ENCODE measurements around the gene VPS37C. TPM values are rescaled to one million over a fixed set of nuclear protein-coding genes. Genes with fewer than 3 reads are reported as not detected.

VPS37C gene
- polyA plus RNA-seq, 2 of the 4 experiments (the other 2 are of a cell fraction): 8.9 to 11.3 TPM

GRCh38 chr11:61113201-61113600 is 48.0 kb downstream of the VPS37C start:
- Histone ChIP-seq H3K4me3 (no peak overlapping the region), H3K27ac (no peak overlapping the region), H3K4me1 (no peaks in the 10 kb centered on the region), H3K4me2 (no peak overlapping the region), H3K9me3 (no peaks in the 10 kb centered on the region)
- ChIA-PET CTCF (interaction anchor here (0.6 to 3.7 kb wide), 3 partner anchors 16 to 23 kb away, joined by 3 to 24 read pairs (median 3); no protein-coding TSS in a partner anchor), POLR2A (no interaction called here)
- 89% methylated on average over 7 of the region's 9 CpGs for WGBS (ENCODE audit: missing lambda C conversion rate)
- TF ChIP-seq RFX5 (IDR thresholded peaks at IDR 0.05): no peak
- no peak for TF ChIP-seq NFE2L2 (conservative IDR thresholded peaks at IDR 0.05; ENCODE audit: low read length)
- TF ChIP-seq CBX2 (IDR thresholded peaks at IDR 0.05; ENCODE audit: borderline replicate concordance, low read depth): no peak
- TF ChIP-seq MAFK (IDR thresholded peaks at IDR 0.05; ENCODE audit: partially characterized antibody): no peak
- no peak for FAIRE-seq
- ATAC-seq: no peak
- DNase-seq (ENCODE audit: low read depth in 1 of 2, low spot score in 1 of 2): no peak

GRCh38 chr11:61112575-61112974 is 48.7 kb downstream of the VPS37C start:
- 59% methylated on average over 6 of the region's 6 CpGs for WGBS (ENCODE audit: missing lambda C conversion rate)
- ChIA-PET CTCF (interaction anchor here (0.9 to 3.7 kb wide), 3 partner anchors 17 to 282 kb away, joined by 3 to 24 read pairs (median 6); no protein-coding TSS in a partner anchor), POLR2A (no interaction called here)
- no peak for ATAC-seq
- no peaks in the 10 kb centered on the region for H3K9me3 ChIP-seq
- H3K4me2 ChIP-seq: no peak overlapping the region
- H3K4me3 ChIP-seq: no peak overlapping the region
- no peak for TF ChIP-seq FOXS1 (CRISPR knock-in tag; IDR thresholded peaks at IDR 0.05)
- TF ChIP-seq GATA3 (IDR thresholded peaks at IDR 0.05; ENCODE audit: borderline replicate concordance): no peak
- no peak for TF ChIP-seq POLR2A (IDR thresholded peaks at IDR 0.05; ENCODE audit: low read length)
- no peak for TF ChIP-seq RAD21 (conservative IDR thresholded peaks at IDR 0.05 in 1 of 2, IDR thresholded peaks at IDR 0.05 in 1 of 2)
- TF ChIP-seq EP300 (IDR thresholded peaks at IDR 0.05): no peak
- TF ChIP-seq EHMT2 (IDR thresholded peaks at IDR 0.05; ENCODE audit: low read depth): no peak
- no peak for FAIRE-seq
- no peak overlapping the region for H3K27ac ChIP-seq
- no peak for DNase-seq (ENCODE audit: low read depth in 1 of 2, low spot score in 1 of 2)
- H3K4me1 ChIP-seq: no peaks in the 10 kb centered on the region

GRCh38 chr11:61111786-61112517 is 49.3 kb downstream of the VPS37C start:
- no peak overlapping the region for H3K4me3 ChIP-seq
- FAIRE-seq: no peak
- ChIA-PET CTCF (interaction anchor here (0.9 to 3.7 kb wide), 4 partner anchors 17 to 281 kb away, joined by 3 to 24 read pairs (median 5); no protein-coding TSS in a partner anchor), POLR2A (no interaction called here)
- no peaks in the 10 kb centered on the region for H3K4me1 ChIP-seq
- H3K27ac ChIP-seq: no peak overlapping the region
- no peak for DNase-seq (ENCODE audit: low read depth in 1 of 2, low spot score in 1 of 2)
- no peaks in the 10 kb centered on the region for H3K9me3 ChIP-seq
- ATAC-seq: no peak
- TF ChIP-seq CTCF (IDR thresholded peaks at IDR 0.05) (no peak), HDAC2 (IDR thresholded peaks at IDR 0.05) (no peak), RCOR1 (IDR thresholded peaks at IDR 0.05; ENCODE audit: low read depth, low read length) (no peak), CBX2 (IDR thresholded peaks at IDR 0.05; ENCODE audit: borderline replicate concordance, low read depth) (no peak), CHD2 (IDR thresholded peaks at IDR 0.05; ENCODE audit: low read length, partially characterized antibody) (no peak), HOXB13 (CRISPR knock-in tag; IDR thresholded peaks at IDR 0.05; ENCODE audit: low read depth) (no peak), HMGXB4 (CRISPR knock-in tag; IDR thresholded peaks at IDR 0.05; ENCODE audit: borderline replicate concordance) (no peak), PHF8 (IDR thresholded peaks at IDR 0.05; ENCODE audit: borderline replicate concordance, low read depth) (no peak), ESRRA (IDR thresholded peaks at IDR 0.05; ENCODE audit: borderline replicate concordance, low read length) (no peak), EP300 (IDR thresholded peaks at IDR 0.05) (no peak), NPAS2 (CRISPR knock-in tag; IDR thresholded peaks at IDR 0.05; ENCODE audit: borderline replicate concordance) (no peak), NR3C1 (IDR thresholded peaks at IDR 0.05) (no peak), RARB (CRISPR knock-in tag; IDR thresholded peaks at IDR 0.05) (no peak)
- H3K4me2 ChIP-seq: no peak overlapping the region
- 60% methylated on average over 11 of the region's 11 CpGs for WGBS (ENCODE audit: missing lambda C conversion rate)
